ENCODE results near the gene MRTFA.

DNA sequence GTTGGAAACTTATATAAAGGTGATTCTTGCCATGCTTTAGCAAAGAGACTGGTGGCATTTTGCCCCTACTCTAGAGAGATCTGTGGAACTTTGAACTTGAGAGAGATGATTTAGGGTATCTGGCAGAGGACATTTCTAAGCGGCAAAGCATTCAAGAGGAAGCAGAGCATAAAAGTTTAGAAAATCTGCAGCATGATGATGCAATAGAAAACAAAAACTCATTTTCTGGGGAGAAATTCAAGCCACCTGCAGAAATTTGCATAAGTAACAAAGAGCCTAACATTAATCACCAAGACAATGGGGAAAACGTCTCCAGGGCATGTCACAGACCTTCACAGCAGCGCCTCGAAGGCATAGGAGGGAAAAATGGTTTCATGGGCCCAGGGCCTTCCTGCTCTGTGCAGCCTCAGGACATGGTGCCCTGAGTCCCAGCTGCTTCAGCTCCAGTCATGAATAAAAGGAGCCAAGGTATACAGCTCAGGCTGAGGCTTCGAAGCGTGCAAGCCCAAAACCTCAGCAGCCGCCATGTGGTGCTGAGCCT, 83.4 kb downstream of the MRTFA start:
- TF ChIP-seq, protein P1, sequence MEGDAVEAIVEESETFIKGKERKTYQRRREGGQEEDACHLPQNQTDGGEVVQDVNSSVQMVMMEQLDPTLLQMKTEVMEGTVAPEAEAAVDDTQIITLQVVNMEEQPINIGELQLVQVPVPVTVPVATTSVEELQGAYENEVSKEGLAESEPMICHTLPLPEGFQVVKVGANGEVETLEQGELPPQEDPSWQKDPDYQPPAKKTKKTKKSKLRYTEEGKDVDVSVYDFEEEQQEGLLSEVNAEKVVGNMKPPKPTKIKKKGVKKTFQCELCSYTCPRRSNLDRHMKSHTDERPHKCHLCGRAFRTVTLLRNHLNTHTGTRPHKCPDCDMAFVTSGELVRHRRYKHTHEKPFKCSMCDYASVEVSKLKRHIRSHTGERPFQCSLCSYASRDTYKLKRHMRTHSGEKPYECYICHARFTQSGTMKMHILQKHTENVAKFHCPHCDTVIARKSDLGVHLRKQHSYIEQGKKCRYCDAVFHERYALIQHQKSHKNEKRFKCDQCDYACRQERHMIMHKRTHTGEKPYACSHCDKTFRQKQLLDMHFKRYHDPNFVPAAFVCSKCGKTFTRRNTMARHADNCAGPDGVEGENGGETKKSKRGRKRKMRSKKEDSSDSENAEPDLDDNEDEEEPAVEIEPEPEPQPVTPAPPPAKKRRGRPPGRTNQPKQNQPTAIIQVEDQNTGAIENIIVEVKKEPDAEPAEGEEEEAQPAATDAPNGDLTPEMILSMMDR (conservative IDR thresholded peaks at IDR 0.05), result no peak
- TF ChIP-seq EZH2 (IDR thresholded peaks at IDR 0.05; ENCODE audit: low read depth), result no peak

All from PC-9 (cell line).